T-cell (primary cell): ENCODE measurements around the gene ADAM22. TPM values are rescaled to one million over a fixed set of nuclear protein-coding genes. Genes with fewer than 3 reads are reported as not detected.

Experiments
- ATAC-seq, 4 experiments: fragments of 200-7000 bp in 3 of 4; fragments of 150-1000 bp in 1 of 4; cut with Tn5 transposase; replicated peaks in 1 of 4; 1 replicate in 3 of 4; 2 replicates in 1 of 4; pipeline ENCODE4 v1.10.0; 2021; ENCODE audit warnings: moderate library complexity in 3 of 4, mild to moderate bottlenecking in 2 of 4, moderate number of reproducible peaks in 1 of 4
- CTCF ChIA-PET, 2 donors: fragments of 300-600 bp; sonication (Branson Sonifier 250); formaldehyde crosslinking; loops; one replicate each; lab custom pipeline; 2022; ENCODE audit warnings: antibody characterized with exemption in 2 of 2; lab: Charles Lee
- POLR2A ChIA-PET, 2 donors: fragments of 300-600 bp; sonication (Branson Sonifier 250); formaldehyde crosslinking; loops; one replicate each; lab custom pipeline; 2022; ENCODE audit warnings: antibody characterized with exemption in 2 of 2; lab: Charles Lee
- DNase-seq, 35 experiments: peaks; one replicate each; pipeline versions ENCODE4 v3.0.0 to v3.0.0-alpha.2; 2013 to 2023
- H3K27ac ChIP-seq: one replicate; pipeline ENCODE4 v1.5.1; 2013; ENCODE audit warnings: low read length
- H3K27me3 ChIP-seq, 2 experiments: replicated peaks in 1 of 2; 1 replicate in 1 of 2; 2 replicates in 1 of 2; pipeline versions ENCODE4 v1.6.1 to v1.7.0; 2013; ENCODE audit warnings: low read length in 1 of 2, mixed read lengths in 1 of 2; ENCODE audit not compliant: control insufficient read depth in 2 of 2, insufficient read depth in 2 of 2; ENCODE audit errors: extremely low read depth in 1 of 2
- H3K36me3 ChIP-seq, 2 donors: 1 replicate in 1 of 2; 2 replicates in 1 of 2; pipeline versions ENCODE4 v1.6.1 to v1.7.0; 2013; ENCODE audit warnings: low read length in 1 of 2; ENCODE audit not compliant: control insufficient read depth in 2 of 2, insufficient read depth in 1 of 2; ENCODE audit errors: extremely low read depth in 1 of 2
- H3K4me1 ChIP-seq, 2 experiments: 1 replicate in 1 of 2; 2 replicates in 1 of 2; pipeline versions ENCODE4 v1.6.1 to v1.7.0; 2013; ENCODE audit warnings: low read length in 2 of 2, mixed read lengths in 1 of 2; ENCODE audit not compliant: insufficient read depth in 2 of 2, control insufficient read depth in 1 of 2; ENCODE audit errors: extremely low read depth in 1 of 2
- H3K4me3 ChIP-seq, 2 donors: 1 replicate in 1 of 2; 2 replicates in 1 of 2; pipeline versions ENCODE4 v1.5.1 to v1.7.0; 2013; ENCODE audit warnings: mild to moderate bottlenecking in 2 of 2, low read length in 1 of 2, moderate library complexity in 1 of 2; ENCODE audit not compliant: control insufficient read depth in 1 of 2; ENCODE audit errors: extremely low read depth in 1 of 2
- H3K9me3 ChIP-seq: 2 replicates; pipeline ENCODE4 v1.7.0; 2013
- H3K27ac Mint-ChIP-seq, 2 donors: one replicate each; pipeline ENCODE4 v1.8.0; 2020 to 2021; ENCODE audit warnings: mild to moderate bottlenecking in 2 of 2, mixed read lengths in 2 of 2
- H3K27me3 Mint-ChIP-seq, 2 donors: one replicate each; pipeline ENCODE4 v1.8.0; 2021 to 2022; ENCODE audit warnings: mixed read lengths in 2 of 2
- H3K36me3 Mint-ChIP-seq: one replicate; pipeline ENCODE4 v1.8.0; 2021; ENCODE audit warnings: mixed read lengths
- H3K4me1 Mint-ChIP-seq, 3 donors: one replicate each; pipeline ENCODE4 v1.8.0; 2020 to 2022; ENCODE audit warnings: mixed read lengths in 3 of 3, mild to moderate bottlenecking in 1 of 3
- H3K4me3 Mint-ChIP-seq, 3 donors: one replicate each; pipeline ENCODE4 v1.8.0; 2020 to 2022; ENCODE audit warnings: mild to moderate bottlenecking in 3 of 3, mixed read lengths in 3 of 3, moderate library complexity in 3 of 3
- H3K9me3 Mint-ChIP-seq, 3 donors: one replicate each; pipeline ENCODE4 v1.8.0; 2020 to 2022; ENCODE audit warnings: mixed read lengths in 3 of 3
- WGBS: methylation state at CpG from one replicate; pipeline ENCODE4 v1.1.5; 2013; ENCODE audit warnings: missing lambda C conversion rate; ENCODE audit not compliant: insufficient coverage; 5-methylcytosine and 5-hydroxymethylcytosine counted together
- total RNA-seq, 35 experiments: library from RNA in 6 of 35; stranded (reverse) in 6 of 35; fragments of 120-200 nt in 1 of 35; gene quantifications; one replicate each; pipeline versions ENCODE4 v1.2.1 to v1.2.4 and lab custom pipeline; 2013 to 2026

ADAM22 gene
- total RNA-seq, 5 donors from 2014 or later (not counting 1 experiment from before 2014, with no cell fraction given): 2.9 to 5.6 (median 4.3) TPM

DNA sequence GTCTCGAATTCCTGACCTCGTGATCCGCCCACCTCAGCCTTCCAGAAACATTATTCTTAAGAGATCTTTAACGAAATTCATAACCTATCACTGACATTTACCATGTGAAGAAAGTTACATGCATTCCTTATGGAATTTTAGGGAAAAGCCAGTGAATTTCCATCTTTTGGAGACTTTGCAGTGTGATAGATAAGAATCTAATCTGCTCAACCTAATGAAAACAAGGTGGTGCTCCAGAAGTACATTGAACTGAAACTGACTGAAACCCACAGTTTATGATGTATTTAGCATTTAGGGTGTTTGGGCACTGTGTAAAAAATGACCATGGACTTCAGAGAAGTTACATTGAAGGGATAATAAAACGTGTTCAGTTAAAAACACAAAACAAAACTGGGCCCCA, 242.1 kb downstream of the ADAM22 start:
- CTCF ChIA-PET: no interaction called here
- no peak overlapping the region for H3K27ac Mint-ChIP-seq
- H3K9me3 Mint-ChIP-seq: no peaks in the 10 kb centered on the region
- Histone ChIP-seq H3K4me3 (no peak overlapping the region), H3K36me3 (no peaks in the 10 kb centered on the region), H3K27me3 (no peaks in the 10 kb centered on the region), H3K27ac (no peak overlapping the region), H3K4me1 (no peaks in the 10 kb centered on the region), H3K9me3 (no peaks in the 10 kb centered on the region)
- H3K27me3 Mint-ChIP-seq: no peaks in the 10 kb centered on the region
- peaks cover 2% of the 10 kb centered on the region for H3K36me3 Mint-ChIP-seq
- no peaks in the 10 kb centered on the region for H3K4me1 Mint-ChIP-seq
- no peak overlapping the region for H3K4me3 Mint-ChIP-seq
- DNase-seq (no peak), ATAC-seq (no peak)
- no CpG with 5 or more reads among the region's 5 CpGs for WGBS
- POLR2A ChIA-PET: no interaction called here

DNA sequence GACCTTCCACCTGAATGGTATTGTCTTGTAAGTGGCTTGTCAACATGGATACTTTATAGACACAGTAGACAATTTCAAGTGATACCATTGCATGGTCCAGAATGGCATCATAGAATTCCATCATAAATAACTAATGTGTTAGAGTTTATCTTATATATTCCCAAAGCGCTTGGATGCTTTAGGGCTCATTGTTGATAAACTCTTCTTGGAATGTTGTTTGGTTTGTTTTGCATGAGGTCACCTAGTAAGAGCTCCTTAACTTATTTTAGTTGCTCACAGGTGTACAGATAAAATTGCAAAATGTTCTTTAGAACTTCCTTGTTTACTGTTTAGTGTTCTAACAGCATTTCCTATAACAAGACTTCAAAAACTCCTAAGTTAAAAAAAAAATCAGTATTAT, 249.0 kb downstream of the ADAM22 start:
- Histone ChIP-seq H3K4me3 (no peak overlapping the region), H3K27ac (no peak overlapping the region), H3K36me3 (no peaks in the 10 kb centered on the region), H3K4me1 (no peaks in the 10 kb centered on the region), H3K27me3 (no peaks in the 10 kb centered on the region), H3K9me3 (no peaks in the 10 kb centered on the region)
- ChIA-PET CTCF (no interaction called here), POLR2A (no interaction called here)
- no peaks in the 10 kb centered on the region for H3K9me3 Mint-ChIP-seq
- no CpG with 5 or more reads among the region's 1 CpG for WGBS
- peaks cover 29% of the 10 kb centered on the region for H3K36me3 Mint-ChIP-seq
- no peak overlapping the region for H3K27ac Mint-ChIP-seq
- ATAC-seq (no peak), DNase-seq (no peak)
- no peaks in the 10 kb centered on the region for H3K4me1 Mint-ChIP-seq
- no peak overlapping the region for H3K4me3 Mint-ChIP-seq
- no peaks in the 10 kb centered on the region for H3K27me3 Mint-ChIP-seq

DNA sequence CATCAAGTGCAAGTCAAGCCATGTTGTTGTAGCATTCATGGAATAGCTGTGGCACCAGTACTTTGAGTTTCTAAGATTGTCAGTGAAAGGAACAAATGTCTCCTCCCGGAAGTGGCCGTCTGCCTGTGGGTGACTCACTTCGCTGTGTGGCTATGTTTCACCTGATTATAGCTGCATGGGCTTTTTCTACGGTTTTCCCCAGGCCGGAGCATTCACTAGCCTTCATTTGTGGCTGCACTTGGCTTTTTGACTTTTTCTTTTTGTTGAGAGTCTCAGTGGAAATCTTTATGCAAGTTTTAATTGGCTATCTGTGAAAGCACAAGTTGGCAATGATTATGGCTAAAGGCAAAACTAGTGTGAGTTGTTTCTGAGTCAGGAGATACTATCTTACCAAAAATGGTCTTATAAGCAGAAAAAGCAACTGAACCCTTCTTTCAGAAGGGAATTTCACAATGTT, 250.8 kb downstream of the ADAM22 start:
- no peaks in the 10 kb centered on the region for H3K27me3 Mint-ChIP-seq
- H3K27ac ChIP-seq: no peak overlapping the region
- ChIA-PET POLR2A (no interaction called here), CTCF (interaction anchor here in 1 of 2 donors (0.7 kb wide), 1 partner anchor 13 kb away, joined by 3 read pairs; no protein-coding TSS in a partner anchor)
- no peak overlapping the region for H3K27ac Mint-ChIP-seq
- no peaks in the 10 kb centered on the region for H3K4me1 Mint-ChIP-seq
- H3K27me3 ChIP-seq: no peaks in the 10 kb centered on the region
- H3K36me3 Mint-ChIP-seq: peaks cover 29% of the 10 kb centered on the region
- 91% methylated on average over 4 of the region's 5 CpGs for WGBS
- no peak overlapping the region for H3K4me3 Mint-ChIP-seq
- peaks cover 0 to 4% of the 10 kb centered on the region in 2 donors for H3K36me3 ChIP-seq
- no peaks in the 10 kb centered on the region for H3K9me3 ChIP-seq
- DNase-seq (no peak), ATAC-seq (peak in 1 of 4 experiments; percentile 32)
- no peak overlapping the region for H3K4me3 ChIP-seq
- no peaks in the 10 kb centered on the region for H3K4me1 ChIP-seq
- H3K9me3 Mint-ChIP-seq: no peaks in the 10 kb centered on the region

GRCh38 chr7:88185650-88186049, 251.6 kb downstream of the ADAM22 start:
- Histone ChIP-seq H3K4me3 (no peak overlapping the region), H3K27me3 (no peaks in the 10 kb centered on the region), H3K4me1 (no peaks in the 10 kb centered on the region), H3K36me3 (peaks cover 0 to 4% of the 10 kb centered on the region in 2 donors), H3K27ac (no peak overlapping the region), H3K9me3 (no peaks in the 10 kb centered on the region)
- no peaks in the 10 kb centered on the region for H3K9me3 Mint-ChIP-seq
- no peaks in the 10 kb centered on the region for H3K27me3 Mint-ChIP-seq
- no peaks in the 10 kb centered on the region for H3K4me1 Mint-ChIP-seq
- no peak overlapping the region for H3K27ac Mint-ChIP-seq
- ATAC-seq (no peak), DNase-seq (no peak)
- ChIA-PET POLR2A (no interaction called here), CTCF (interaction anchor here in 1 of 2 donors (0.7 kb wide), 1 partner anchor 13 kb away, joined by 3 read pairs; no protein-coding TSS in a partner anchor)
- no peak overlapping the region for H3K4me3 Mint-ChIP-seq
- H3K36me3 Mint-ChIP-seq: peaks cover 29% of the 10 kb centered on the region

GRCh38 chr7:88191911-88192310, 257.9 kb downstream of the ADAM22 start:
- no peaks in the 10 kb centered on the region for H3K27me3 ChIP-seq
- ATAC-seq: no peak

GRCh38 chr7:88200261-88200660, 266.2 kb downstream of the ADAM22 start:
- Mint-ChIP-seq H3K4me1 (peaks cover 0 to 5% (median 0%) of the 10 kb centered on the region in 3 donors), H3K9me3 (no peaks in the 10 kb centered on the region), H3K36me3 (peaks cover 27% of the 10 kb centered on the region), H3K4me3 (no peak overlapping the region), H3K27ac (no peak overlapping the region), H3K27me3 (no peaks in the 10 kb centered on the region)
- ChIA-PET CTCF (no interaction called here), POLR2A (no interaction called here)
- Histone ChIP-seq H3K4me3 (no peak overlapping the region), H3K4me1 (no peaks in the 10 kb centered on the region), H3K27me3 (no peaks in the 10 kb centered on the region), H3K27ac (no peak overlapping the region), H3K36me3 (peaks cover 3 to 17% of the 10 kb centered on the region in 2 donors), H3K9me3 (no peaks in the 10 kb centered on the region)
- DNase-seq (no peak), ATAC-seq (no peak)
- no CpG with 5 or more reads among the region's 3 CpGs for WGBS

More at GRCh38 chr7:88191911-88192310, 257.9 kb downstream of the ADAM22 start:
- DNase-seq: no peak
- no peaks in the 10 kb centered on the region for H3K9me3 Mint-ChIP-seq
- no peaks in the 10 kb centered on the region for H3K4me1 ChIP-seq
- peaks cover 6% of the 10 kb centered on the region for H3K36me3 Mint-ChIP-seq
- no peak overlapping the region for H3K4me3 Mint-ChIP-seq
- CTCF ChIA-PET: no interaction called here
- peaks cover 0 to 4% of the 10 kb centered on the region in 2 donors for H3K36me3 ChIP-seq
- H3K4me3 ChIP-seq: no peak overlapping the region
- H3K27me3 Mint-ChIP-seq: no peaks in the 10 kb centered on the region
- H3K9me3 ChIP-seq: no peaks in the 10 kb centered on the region
- H3K27ac Mint-ChIP-seq: no peak overlapping the region
- POLR2A ChIA-PET: no interaction called here
- H3K27ac ChIP-seq: no peak overlapping the region
- WGBS: no CpG with 5 or more reads among the region's 3 CpGs
- no peaks in the 10 kb centered on the region for H3K4me1 Mint-ChIP-seq

GRCh38 chr7:88200789-88201188, 266.7 kb downstream of the ADAM22 start:
- H3K27me3 ChIP-seq: no peaks in the 10 kb centered on the region
- peaks cover 3 to 20% of the 10 kb centered on the region in 2 donors for H3K36me3 ChIP-seq
- no peaks in the 10 kb centered on the region for H3K4me1 ChIP-seq
- Mint-ChIP-seq H3K36me3 (peaks cover 33% of the 10 kb centered on the region), H3K4me3 (no peak overlapping the region), H3K27ac (no peak overlapping the region), H3K4me1 (peaks cover 0 to 5% (median 0%) of the 10 kb centered on the region in 3 donors), H3K27me3 (no peaks in the 10 kb centered on the region), H3K9me3 (no peaks in the 10 kb centered on the region)
- CTCF ChIA-PET: interaction anchor here in 1 of 2 donors (0.7 kb wide), 1 partner anchor 15 kb away, joined by 3 read pairs; no protein-coding TSS in a partner anchor
- no peak overlapping the region for H3K27ac ChIP-seq
- WGBS: 83% methylated on average over 1 of the region's 4 CpGs
- DNase-seq (no peak), ATAC-seq (no peak)
- POLR2A ChIA-PET: no interaction called here
- no peak overlapping the region for H3K4me3 ChIP-seq
- H3K9me3 ChIP-seq: no peaks in the 10 kb centered on the region
